ENCODE measurements around the gene GLRA3. TPM values are rescaled to one million over a fixed set of nuclear protein-coding genes. Genes with fewer than 3 reads are reported as not detected.
"Not testable (repeated sequence)": the region's sequence is repeated elsewhere in the genome, so short reads cannot be mapped to it uniquely, and the experiment has no call there.

The GLRA3 gene
- total RNA-seq, 1 donor from 2014 or later: not detected

DNA sequence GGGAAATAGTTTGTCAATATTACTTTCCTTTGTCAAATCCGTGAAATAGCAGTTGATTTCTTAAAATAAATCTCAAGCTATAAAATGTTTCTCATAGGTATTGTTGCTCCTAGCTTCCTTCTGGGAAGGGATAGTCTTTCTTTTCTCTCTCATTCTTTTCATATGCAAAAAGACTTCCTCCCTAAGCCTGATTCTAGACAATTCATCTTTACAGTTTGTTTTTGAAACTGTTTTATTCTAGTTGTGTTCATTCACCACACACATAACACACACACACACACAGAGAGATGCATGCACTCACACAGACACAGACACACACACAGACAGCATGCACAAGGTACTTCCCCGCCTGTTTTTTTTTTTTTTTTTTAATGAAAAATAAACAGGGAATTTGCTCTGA, 18.2 kb downstream of the GLRA3 start:
- intact Hi-C loops (cut with micrococcal nuclease): no loop called here

DNA sequence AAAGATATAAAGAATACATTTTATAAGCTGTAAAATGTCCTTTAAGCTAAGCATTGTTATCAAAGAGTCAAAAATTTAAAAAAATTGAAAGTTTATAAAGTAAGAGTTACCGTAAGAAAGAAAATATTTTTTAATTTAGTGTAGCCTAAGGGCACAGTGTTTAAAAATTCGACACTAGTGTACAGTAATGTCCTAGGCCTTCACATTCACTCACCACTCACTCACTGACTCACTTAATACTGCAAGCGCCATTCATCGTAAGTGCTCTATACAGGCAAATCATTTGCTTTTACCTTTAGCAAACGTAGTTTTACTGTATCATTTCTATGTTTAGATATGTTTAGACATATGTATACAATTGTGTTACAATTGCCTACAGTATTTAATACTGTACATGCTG, 20.2 kb downstream of the GLRA3 start:
- intact Hi-C loops (cut with micrococcal nuclease): no loop called here

DNA sequence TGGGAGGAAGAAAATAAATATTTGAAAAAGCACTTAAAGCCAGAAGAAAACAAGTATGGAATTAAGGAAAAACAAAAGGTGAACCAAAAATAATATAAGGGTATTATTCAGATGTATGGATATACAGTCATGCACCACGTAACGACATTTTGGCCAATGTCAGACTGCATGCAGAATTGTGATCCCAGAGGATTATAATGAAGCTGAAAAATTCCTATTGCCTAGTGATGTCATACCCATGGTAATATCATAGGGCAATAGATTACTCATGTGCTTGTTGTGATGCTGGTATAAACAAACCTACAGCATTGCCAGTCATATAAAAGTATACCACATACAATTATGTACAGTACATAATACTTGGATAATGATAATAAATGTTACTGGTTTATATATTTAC, 20.9 kb downstream of the GLRA3 start:
- intact Hi-C loops (cut with micrococcal nuclease): no loop called here

DNA sequence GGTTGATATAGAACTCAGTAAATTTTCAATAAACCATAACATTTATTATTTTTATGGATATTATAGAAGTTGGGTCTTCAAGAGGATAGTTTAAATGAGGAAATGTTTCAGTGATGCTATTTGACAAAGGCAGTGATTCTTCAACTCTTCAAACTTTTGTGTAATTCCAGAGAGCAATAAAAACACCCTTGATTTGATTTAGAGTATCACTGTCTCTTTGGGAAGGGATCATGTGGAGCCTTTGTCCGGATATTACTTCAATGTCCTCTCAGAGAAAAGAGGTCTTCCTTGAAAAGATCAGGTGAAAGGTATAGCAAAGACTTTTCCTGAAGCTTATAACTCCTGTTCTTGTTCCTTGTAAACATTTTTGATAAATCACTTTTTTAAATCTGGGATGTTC, 23.3 kb downstream of the GLRA3 start:
- intact Hi-C loops (cut with micrococcal nuclease): no loop called here

DNA sequence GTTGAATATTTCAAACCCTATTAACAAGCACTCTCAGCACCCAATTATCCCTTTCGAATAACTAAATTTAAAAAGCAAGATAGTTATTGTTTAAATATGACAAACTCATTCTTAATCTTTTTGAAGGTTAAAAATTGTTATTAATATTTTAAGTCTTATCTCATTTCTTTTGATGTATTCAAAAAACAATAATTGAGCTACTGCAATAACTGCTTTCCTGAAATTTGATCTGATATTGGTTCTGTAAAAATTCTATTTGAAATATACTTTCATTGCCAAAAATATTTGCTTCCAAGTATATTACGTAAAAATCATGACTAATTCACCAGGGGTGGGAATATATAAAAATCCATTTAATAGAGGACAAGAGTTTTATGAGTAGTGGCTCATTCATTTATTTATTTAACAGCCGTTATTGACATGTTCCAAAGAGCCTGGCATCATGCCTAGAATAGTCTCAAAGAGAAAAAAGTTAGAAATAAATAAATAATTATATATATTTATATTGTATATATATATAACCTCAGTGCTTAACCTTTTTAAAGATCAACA, 34.4 kb downstream of the GLRA3 start:
- intact Hi-C loops (cut with micrococcal nuclease): no loop called here

- intact Hi-C loops (cut with micrococcal nuclease): no loop called here
Measured at GRCh38 chr4:174789657-174790056, 39.4 kb downstream of the GLRA3 start.

GRCh38 chr4:174778274-174778986, 50.6 kb downstream of the GLRA3 start:
- intact Hi-C loops (cut with micrococcal nuclease): not testable (repeated sequence)

DNA sequence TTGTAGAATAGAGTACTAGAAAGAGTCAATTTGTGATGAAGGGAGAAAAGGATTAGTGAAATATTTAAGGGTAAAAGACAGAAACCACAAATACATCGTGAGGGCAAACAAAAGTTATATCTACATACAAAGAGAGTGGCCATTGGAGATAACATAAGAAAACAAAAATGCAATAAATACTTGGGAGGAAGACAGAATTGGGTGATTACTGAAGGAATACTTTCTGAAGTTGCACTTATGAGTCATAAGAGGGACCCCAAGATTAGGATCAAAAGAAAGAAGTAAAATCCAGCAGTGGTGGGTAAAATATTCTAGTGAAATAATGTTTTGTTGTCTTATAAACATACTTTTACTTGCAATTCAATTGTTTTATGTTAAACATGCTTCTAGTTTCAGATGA, 53.7 kb downstream of the GLRA3 start:
- intact Hi-C loops (cut with micrococcal nuclease): no loop called here

DNA sequence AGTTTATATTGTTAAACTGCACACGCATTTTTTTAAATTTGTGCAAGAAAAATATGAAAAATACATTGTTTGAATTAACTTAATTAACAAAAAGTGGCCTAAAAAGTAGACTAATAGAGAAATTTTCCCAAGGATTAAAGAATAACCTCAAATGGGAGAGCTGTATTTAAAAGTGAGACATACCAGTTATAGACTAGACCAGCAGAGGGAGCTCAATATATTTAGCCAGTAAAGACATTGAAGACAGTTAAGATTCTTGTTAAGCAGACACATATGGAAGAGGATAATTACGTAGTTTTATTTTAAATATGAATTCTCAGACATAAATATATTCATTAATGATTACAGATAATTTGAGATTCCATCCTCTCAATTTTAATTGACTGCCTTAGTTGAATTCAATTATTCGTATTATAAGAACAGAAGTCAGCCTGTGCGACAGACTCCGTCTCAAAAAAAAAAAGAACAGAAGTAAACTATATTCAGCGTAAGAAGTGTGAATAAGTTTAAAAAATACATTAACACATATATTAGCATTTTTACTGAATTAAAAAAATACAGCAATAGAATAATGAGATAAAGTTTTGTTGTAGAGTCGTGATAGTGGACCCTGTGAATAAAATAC, 64.8 kb downstream of the GLRA3 start:
- intact Hi-C loops (cut with micrococcal nuclease): loop anchor here (1.0 to 5.0 kb wide), 3 partner anchors 402 to 1577 kb away; no protein-coding TSS in a partner anchor

- intact Hi-C loops (cut with micrococcal nuclease): loop anchor here (1.0 to 5.0 kb wide), 3 partner anchors 401 to 1578 kb away; no protein-coding TSS in a partner anchor
Measured at GRCh38 chr4:174763454-174764104, 65.5 kb downstream of the GLRA3 start.

DNA sequence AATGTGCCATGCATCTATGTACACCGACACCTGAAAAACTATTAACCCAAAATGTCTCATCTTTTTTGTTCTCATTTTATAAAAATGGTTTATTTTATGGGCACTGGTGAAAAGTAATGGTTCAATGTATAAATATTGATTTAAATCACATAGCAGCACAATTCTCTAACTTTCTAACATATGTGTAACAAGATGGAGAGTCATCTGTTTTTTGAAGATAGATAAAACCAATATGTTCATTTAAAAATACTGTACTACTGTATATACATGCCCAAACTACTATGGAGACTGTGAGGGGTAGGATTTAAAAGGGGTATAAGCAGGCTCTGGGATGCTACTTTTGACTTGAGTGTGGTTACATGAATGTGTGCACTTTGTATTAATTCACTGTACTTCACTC, 67.6 kb downstream of the GLRA3 start:
- intact Hi-C loops (cut with micrococcal nuclease): loop anchor here (5.0 kb wide), 1 partner anchor 399 kb away; no protein-coding TSS in a partner anchor

DNA sequence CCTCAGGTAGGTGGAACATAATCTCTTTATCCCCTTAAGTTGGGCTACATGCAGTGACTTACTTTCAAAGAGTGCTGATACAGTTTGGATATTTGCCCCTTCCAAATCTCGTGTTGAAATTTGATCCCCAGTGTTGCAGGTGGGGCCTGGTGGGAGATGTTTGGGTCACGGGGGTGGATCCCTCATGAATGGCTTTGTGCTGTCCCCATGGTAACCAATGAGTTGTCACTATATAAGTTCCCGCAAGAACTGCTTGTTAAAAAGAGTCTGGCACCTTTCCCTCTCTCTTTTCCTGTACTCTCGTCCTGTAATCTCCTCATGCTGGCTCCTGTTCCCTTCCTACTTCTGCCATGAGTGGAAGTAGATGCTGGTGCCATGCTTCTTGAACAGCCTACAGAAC, 71.3 kb downstream of the GLRA3 start:
- intact Hi-C loops (cut with micrococcal nuclease): no loop called here

GRCh38 chr4:174753021-174753420, 76.0 kb downstream of the GLRA3 start:
- intact Hi-C loops (cut with micrococcal nuclease): no loop called here

GRCh38 chr4:174752026-174752425, 77.0 kb downstream of the GLRA3 start:
- intact Hi-C loops (cut with micrococcal nuclease): no loop called here

DNA sequence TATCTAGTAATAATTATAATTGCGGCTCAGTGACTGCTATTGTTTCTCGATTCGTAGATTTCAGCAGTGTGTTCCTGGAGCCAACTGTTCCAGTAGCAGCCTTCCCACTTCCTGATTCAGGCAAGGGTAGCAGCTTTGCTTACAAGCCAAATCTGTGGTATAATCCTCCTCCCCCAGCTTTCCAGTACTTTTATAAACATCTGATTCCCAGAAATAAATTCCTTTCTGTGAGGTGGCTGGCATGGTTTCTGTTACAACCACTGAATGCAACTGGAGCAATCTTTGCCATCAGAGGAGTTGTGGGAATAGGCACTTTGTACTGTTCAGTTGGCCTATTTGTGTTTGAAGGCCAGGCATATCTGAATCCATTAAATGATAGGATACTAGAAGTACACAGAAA, 80.0 kb downstream of the GLRA3 start:
- intact Hi-C loops (cut with micrococcal nuclease): no loop called here

GRCh38 chr4:174746710-174747109, 82.3 kb downstream of the GLRA3 start:
- intact Hi-C loops (cut with micrococcal nuclease): no loop called here

DNA sequence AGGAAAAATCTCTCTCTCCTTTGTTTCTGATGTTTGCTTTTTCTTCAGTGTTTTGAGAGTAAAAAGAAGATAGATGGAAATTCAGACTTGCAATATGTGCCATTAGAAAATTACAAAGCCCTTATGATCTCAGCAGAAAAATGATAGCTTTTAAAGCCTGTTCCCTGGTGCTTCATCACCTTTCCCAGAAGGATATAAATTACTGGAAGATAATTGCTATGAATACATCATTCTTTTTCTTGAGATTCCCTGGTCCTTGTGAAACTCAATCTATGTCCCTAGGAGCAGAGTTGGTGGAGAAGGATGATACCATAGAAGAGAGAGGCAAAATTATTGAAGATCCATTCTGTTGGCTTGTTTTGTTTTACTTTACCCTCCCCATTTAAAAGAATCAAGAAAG, 86.5 kb downstream of the GLRA3 start:
- intact Hi-C loops (cut with micrococcal nuclease): no loop called here

- intact Hi-C loops (cut with micrococcal nuclease): no loop called here
Measured at GRCh38 chr4:174739576-174739975, 89.5 kb downstream of the GLRA3 start.

- intact Hi-C loops (cut with micrococcal nuclease): no loop called here
Measured at GRCh38 chr4:174734181-174734580, 94.9 kb downstream of the GLRA3 start.

DNA sequence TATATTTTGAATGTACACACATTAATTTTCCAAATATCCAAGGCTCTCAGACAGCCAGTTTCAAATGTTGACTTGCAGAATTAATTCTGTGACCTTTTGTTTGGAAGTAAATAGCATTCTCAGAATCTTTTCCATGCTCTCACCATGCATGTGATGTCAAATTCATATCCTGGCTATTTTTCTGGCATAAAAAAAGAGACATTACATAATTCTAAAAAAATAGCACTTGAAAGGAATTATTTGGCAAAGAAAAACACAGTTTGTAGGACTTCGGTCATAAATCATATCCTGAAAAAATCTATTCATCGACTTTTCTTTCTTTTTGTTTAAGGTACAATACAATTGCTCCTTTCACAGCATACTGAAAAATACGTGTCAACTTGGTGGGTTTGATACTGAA, 111.2 kb downstream of the GLRA3 start:
- intact Hi-C loops (cut with micrococcal nuclease): no loop called here

GRCh38 chr4:174716986-174717770, 111.9 kb downstream of the GLRA3 start:
- intact Hi-C loops (cut with micrococcal nuclease): no loop called here
